ENCODE data around the gene PARD6G.

The PARD6G gene

DNA sequence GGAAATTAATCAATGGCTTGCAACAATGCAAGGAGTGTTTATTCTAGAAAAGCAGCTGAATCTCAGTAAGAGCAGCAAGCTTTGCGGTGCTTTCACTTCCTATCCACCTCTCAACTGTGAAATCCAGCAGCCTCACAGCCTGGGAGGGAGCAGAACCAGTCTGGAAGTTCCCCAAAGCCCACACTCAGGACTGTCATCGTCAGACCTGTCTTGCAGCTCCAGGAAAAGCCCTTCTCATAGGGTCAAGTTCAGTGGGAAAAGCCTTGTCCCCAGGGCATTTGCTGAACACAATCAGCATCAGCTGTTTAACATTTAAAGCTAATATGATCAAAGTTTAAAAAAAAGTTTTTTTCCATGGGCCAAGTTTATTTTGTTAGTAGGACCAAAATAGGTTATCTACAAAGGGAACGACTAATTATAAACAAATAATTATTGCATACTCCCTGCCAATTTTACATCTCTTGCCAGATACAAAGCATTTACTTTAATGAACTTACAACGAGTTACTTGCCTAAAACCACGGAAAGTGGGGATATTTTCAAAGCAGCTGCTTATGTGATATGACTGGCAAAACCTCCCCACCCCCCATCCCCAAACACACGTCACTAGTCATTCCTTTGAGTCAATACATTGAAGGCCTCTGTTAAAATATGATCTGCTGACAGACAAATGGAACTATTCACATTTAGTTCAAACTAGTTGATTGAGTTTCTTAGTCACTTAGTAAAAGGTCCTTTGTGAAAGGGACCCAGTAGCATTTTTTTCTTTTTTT lies 36.8 kb downstream of the PARD6G start:
- DNase-seq: no peak

DNA sequence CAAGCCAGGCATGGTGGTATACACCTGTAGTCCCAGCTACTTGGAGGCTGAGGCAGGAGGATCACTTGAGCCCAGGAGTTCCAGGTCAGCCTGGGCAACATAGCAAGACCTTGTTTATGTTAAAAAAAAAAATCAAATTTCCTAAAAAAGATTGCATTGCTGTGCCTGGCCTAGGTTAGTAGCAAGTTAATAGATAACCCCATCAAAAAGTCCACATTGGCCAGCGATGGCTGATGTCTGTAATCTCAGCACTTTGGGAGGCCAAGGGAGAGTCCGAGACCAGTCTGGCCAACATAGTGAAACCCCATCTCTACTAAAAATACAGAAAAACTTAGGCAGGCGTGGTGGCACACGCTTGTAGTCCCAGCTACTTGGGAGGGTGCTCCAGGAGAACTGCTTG lies 38.7 kb downstream of the PARD6G start:
- no peak for DNase-seq

DNA sequence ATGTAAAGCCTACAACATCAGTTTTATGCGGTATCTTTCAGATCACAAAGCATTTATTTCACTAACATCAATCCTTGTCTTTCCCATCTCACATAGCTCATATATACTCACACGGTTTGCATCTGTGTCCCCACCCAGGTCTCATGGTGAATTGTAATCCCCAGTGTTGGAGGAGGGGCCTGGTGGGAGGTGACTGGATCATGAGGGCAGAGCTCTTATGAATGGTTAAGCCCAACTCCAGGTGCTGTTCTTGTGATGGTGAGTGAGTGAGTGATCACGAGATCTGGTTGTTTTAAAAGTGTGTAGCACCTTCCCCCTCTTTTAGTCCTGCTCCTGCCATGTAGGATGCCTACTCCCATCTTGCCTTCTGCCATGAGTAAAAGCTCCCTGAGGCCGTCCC lies 42.0 kb downstream of the PARD6G start:
- DNase-seq: no peak

DNA sequence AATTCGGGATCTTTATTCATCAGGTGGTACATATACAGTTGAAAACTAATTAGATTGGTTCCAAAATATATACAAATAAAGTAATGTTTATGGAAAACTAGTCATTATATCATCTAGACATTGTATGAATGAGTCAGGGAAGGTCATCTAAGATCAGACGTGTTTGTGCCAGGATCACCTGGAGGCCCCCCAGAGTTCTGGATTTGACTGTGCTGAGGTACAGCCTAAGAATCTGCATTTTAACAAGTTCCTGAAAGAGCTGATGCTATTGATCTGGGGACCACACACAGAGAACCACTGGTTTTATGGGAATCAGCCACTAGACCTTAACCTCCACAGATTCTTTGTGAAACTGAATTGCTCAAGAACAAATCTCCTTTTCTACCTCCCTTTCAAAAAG lies 43.2 kb downstream of the PARD6G start:
- no peak for DNase-seq

DNA sequence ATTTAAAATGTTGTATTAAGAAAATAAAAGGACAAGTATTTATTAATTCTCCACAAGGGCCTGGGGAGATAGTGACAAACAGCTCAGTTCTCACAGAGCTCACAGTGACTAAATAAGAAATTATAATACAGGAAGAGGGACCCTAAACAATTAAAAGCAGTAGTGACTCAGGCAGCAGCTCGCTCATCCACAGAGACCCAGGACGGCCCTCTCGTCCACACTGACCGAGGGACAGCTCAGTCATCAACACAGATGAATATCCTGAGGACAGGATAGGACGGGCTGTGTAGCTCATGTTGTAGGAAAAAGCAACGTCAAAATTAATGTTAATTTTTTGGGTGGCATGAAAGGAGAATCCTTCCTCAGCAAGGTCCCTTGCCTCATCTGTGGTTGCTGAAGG lies 44.1 kb downstream of the PARD6G start:
- DNase-seq: no peak

DNA sequence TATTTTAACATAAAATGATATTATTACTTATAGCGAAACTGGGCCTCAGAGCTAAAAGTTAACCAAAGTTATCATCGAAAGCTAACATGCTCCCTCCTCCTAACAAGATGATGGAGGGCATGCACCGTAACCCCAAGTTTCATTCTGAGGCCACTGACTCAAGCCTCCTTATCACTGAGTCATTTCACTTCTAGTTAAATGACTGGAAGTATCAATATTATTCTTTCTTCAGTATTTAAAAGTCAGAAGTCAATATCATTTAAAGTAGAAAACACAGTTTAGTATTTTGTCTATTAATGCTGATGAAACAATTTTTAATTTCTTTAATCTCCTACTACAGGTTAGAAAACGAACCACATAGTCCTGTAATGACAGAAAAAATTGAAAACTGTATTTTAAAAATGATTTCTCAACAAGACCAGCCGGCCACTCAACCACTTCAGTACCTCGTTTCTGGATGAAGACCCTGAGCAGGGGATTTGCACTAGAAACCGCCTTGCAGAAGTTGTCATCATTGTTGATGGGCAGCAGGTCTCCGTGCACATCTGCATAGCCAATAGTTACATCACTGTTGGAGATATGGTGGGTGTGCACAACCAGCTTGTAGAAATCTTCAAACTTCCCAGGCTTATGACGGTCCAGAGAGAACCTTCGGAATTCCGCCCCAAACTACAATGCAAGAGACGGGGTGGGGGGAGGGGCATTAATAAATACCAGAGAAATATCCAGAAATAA lies 44.9 kb downstream of the PARD6G start:
- DNase-seq: peak; percentile 22

DNA sequence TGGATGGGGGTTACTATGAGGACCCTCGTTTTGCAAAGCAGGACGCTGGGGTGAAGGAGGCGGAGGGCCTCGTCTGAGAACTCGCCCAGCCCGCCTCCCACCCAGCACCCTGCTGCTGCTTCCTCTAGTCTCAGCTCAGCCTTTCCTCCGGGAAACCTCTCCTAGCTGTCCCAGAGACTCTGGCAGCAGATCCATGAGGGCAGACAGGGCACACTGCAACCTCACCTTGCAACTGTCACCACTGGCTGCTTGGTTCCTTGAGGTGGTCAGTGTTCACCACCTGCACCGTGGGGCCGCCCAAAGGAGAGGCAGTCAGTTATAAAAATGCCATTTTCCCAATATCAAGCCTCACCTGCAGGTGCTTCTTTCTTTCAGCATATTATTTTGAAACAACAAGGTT lies 45.6 kb downstream of the PARD6G start:
- DNase-seq: no peak

DNA sequence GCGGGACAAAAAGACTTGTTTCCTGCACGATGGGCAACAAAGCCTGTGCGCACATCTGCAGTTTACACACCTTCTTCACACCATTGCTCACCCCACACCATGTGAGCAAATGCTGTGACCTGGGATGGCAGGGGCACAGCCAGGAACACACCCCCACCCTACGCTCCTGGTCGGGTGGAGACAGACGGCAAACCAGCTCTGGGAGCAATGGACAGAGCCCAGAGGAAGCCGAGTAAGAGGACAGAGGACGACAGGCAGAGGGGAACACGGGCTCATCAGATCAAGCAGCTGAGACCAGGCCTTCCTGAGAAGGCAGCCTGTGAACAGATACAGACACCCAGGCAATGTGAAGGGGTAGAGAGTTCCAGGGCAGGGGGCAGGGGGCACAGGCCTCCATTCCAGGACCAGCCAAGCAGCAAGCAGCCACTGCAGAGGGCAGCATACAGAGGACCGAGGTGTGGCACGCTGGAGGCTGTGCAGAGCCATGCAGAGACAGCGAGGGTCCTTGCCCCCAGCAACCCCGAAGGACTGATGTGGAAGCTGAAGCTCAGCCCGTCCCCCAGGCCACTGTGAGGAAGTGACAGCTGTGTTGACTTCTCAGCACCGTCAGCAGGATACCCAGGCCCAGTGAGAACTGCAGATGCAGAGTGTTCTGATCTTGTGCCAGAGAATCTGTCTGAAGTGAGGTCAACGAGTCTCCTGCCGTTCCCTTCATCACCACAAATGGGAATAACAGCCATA lies 46.2 kb downstream of the PARD6G start:
- no peak for DNase-seq

DNA sequence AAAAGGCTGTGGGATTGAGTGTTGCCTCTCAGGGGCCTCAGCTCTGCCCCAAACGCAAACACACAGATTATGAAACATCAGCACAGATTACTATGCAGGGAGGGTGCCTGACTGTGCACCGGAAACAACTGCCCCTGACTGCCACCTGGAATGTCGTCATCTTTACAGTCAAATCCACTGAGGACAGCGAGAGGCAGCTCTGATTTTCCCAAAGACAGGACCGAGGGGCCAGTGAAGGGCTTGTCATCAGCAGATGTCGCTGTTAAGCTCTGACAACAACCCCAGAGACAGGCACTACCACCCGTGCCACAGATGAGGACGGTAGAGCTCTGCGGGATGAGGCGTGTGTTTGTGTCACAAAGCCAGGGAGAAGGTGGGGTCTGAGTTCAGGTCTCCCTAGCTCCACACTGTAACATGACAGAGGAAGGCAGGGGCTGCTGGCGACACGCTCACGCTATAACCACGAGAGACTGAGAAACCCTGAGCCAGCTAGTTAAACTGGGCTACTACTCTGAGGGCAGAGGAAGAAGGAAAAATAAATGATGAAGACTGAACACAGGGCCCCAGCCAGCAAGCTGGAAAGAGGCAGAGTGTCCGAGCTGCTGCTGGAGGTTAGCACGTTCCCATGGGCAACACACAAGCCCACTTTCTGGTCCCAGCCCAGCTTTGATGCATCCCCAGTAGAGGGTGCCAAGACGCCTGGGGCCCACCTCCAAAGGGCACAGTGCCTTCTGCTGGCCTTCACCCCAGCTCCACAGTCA lies 47.0 kb downstream of the PARD6G start:
- DNase-seq: peak; percentile 32

DNA sequence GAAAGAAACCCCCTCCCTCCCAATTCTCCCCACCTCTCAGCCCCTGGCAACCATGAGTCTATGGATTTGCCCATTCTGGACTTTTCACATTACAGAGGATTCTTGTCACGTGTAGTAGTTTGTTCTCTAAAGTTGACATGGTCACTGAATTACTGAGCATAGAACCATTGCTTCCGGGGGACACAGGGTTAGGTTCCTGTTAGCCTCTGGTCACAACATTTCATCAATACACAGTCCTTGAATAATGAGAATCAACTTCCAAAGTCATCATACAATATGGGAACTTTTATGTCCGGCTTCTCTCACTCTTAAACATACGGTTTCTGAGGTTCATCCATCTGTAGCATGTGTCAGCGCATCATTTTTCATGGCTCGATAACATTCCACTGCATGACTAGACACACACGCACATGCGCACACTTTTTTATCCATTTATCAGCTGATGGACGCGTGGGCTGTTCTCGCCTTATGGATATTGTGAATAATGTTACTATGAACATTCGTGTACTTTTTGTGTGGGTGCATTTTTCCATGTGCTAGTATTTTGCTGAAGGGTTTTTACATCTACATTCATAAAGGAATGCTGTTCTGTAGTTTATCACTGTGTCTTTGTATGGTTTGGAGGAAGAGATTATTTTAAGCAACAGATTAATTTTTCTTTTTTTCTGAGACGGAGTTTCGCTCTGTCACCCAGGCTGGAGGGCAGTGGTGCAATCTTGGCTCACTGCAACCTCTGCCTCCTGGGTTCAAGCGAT lies 48.1 kb downstream of the PARD6G start:
- no peak for DNase-seq

DNA sequence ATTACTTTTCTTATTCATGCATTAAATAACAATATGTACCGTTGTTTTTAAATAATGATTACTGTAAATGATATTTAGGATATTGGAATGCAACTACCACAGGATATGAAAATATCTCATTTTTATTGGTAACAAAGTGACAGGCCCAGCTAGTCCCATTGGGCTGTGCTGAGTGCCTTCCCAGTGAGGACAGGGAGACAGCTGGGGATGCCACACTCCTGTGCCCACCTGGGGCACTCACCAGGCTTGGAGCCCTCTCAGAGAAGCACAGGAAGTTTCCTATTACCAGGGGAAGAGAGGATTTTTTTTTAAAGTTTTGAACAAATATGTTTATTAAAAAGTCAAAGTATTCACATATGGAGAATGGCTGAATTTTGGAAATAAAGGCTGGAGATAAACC lies 48.9 kb downstream of the PARD6G start:
- no peak for DNase-seq

DNA sequence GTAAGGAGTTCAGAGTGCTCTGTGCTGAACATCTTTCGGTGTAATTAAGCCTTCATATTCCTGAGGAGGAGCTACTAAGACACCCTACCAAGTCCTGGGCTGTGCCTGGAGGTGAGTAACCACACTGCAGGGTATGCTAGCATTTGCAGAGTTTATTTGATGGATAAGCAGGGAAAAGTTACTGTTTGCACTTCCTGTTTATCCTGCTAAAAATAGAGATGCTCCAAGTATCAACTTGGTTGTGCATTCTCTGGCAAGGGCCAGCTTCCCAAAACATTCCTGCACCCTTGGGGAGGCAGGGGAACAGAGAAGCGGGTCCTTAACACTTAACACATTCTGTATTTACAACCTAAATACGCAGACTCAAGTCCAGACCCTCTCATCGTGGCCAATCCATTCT lies 49.8 kb downstream of the PARD6G start:
- DNase-seq: peak; percentile 36

DNA sequence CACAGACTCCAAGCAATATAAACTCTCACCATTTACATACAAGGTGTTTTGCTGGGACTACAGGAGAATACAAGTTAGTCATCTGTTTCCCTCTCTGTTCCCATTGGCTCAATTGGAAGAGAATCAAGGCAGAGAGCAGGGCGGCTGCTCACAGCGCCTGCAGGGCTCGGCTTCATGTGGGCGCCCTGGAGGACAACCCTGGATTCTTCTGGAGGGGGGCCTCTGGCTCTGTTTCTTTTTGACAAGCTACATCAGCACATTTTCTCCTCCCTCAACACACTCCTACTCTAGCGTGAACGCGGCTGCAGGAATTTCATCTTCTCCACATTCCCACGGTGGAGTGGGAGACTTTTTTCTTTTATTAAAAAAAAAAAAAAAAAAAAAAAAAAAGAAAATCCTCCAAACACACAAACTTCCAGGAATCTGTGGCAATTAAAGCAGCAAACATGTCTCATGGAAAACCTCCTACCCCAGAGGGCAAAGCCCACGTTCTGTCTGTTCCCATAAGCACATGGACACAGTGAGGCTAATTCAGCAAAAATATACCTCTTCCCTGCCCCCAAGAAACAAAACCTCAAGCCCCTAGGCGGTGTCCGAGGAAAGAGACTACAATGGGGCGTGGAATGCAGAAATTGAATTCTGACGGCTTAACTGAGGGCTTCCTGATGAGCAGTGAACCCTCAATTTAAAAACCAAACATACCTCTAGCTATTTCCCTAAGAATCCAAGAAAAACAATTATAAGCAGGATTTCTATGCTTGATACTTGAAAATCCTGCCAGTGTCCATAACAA lies 50.6 kb downstream of the PARD6G start:
- DNase-seq: peak; percentile 66

DNA sequence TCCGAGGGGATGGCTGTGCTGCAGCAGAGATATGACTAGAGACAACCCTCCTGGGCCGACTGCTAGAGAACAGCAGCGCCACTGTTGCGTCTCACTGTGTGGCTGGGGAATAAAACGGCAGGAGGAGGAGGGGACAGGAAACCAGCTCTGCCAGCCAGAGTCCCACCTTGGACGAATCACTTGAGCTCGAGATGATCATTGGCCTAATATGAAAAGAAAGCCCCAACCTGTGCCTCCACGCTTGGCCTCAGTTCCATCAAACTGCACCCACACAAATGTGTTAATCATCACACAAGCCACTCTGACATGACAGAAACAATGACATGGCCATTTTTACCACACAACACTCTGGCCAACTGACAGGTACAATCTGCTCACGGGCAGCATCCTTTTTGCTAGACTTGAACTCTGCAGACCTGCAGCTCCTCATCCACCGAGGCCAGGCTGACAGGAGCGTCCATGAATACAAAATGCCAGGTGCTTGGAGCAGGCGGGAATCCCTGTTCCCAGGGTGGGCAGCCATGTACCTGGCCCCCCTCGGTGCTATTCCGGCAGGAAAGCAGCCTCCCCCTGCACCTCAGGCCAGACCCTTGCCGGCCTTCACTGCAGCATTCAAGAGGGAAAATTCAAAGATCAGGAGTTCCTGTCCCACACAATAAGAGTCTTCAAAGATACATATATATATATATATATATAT lies 52.3 kb downstream of the PARD6G start:
- DNase-seq: no peak

DNA sequence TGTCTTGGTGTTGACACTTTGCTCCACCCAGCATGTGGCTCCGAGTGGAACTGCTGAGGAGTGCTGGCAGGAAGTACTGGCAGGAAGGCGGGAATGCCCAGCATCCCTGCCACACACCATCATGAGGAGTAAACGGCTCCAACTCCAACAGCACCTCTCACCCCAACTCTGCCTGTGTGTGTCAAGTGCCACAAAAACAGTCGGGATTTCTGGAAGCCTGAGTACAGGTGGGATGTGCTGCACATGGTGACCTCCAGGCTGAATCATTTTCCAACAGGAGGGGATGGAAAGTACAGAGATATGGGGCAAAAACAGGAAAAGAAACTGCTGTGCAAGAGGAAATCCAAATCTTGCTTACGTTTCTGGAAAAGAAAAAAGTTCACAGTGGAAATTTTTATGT lies 53.6 kb downstream of the PARD6G start:
- no peak for DNase-seq

DNA sequence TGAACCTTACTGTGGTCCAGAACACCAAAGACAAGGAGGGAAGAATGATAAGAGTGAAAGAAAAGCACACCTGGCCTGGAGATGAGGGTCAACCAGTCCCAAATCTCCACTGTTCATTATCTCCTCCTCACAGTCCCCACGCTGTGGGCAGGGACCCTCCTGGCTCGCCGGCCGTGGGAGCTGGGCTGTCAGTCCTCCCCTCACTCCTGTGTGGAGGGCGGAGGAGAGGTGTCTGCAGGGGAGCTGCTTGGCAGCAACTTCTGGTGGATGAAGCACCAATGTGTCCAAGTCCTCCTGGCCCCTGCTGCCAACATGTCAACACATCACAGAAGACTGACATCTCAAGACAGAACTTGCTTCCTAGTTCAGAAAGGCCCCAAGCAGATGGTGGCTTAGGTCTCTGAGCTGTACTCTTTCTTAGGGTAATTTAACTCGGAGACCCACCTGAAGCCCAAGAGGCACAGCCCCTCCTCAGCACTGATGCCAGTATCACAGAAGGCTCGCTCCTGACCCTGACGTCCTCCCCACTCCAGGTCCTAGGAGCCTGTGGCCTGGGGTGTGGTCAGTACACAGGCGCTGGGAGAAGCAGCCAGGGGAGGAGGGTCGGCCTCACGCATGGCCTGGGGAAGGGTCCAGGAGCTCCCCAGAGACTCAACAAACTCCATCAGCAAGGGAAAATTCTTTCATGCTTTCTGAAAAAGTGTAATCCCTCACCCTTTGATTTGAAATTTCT lies 54.5 kb downstream of the PARD6G start:
- DNase-seq: no peak

DNA sequence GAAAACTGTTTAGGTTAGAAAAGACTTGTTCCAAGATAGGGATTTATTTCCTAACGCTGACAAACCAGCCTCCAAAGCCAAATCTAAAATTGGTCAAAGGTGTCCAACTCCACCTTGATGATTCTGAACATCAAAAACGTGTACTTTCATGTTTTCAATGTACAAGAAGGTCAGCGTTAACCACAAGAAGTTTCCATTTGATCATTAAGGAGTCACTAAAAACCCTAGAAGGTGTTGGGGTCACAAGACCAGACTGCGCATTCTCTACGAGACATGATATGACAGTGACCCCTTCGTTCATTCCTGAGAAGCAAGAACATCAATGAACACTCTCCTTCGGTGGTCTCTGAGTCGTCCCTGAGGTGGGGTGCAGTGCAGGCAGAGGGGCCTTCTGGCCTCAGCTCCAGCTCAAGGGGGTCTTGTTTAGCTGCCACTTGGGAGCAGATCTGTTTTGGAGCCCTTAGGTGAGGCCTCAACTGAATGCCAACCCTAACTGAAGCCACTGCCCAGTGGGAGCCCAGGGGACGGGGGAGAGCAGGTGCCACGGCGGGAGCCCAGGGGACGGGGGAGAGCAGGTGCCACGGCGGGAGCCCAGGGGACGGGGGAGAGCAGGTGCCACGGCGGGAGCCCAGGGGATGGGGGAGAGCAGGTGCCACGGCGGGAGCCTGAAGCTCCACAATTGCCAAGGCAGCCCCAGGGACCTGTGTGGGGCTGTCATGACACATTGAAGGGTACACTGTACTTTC lies 55.2 kb downstream of the PARD6G start:
- no peak for DNase-seq

DNA sequence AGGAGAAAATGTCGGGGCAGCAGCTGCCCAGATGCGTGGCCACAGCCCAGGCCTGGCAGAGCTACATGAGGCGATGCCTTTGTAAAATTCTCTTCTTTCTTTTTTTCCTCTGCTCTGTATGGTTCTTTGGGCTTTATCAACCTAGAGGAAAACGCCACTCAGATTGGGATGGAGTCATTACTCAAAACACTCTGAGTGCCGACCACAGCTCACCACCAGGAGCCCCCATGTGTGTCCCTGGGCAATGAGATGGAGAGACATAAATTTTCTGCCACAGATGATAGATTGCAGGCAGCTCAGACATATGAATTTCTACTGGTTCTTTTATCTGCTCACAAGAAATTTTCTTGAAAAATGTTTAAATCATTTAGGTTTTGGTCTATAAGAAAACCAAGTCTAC lies 56.0 kb downstream of the PARD6G start:
- DNase-seq: no peak

DNA sequence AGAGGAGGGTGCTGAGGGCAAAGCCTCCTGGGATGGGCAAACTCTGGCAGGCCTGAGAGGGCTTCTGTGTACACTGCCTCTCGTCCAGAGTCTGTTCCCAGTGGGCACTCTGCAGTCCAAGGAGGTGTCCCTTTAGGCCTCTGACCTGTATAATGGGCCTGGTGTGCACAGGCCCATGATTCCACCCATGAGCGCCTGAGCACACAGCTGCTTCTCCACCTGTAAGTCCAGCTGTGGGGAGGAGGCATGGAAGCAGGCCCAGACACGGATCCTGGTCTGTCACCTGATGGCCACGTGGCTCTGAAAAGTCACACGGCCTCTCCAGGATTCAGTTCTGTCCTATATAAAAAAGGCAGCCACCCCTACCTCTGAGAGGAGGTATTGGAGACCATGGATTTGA lies 57.0 kb downstream of the PARD6G start:
- no peak for DNase-seq

Data from fibroblast of skin of back (primary cell).